ENCODE results near the gene MRPS10.
"Not testable (repeated sequence)": the region's sequence is repeated elsewhere in the genome, so short reads cannot be mapped to it uniquely, and the experiment has no call there.

The MRPS10 gene

DNA sequence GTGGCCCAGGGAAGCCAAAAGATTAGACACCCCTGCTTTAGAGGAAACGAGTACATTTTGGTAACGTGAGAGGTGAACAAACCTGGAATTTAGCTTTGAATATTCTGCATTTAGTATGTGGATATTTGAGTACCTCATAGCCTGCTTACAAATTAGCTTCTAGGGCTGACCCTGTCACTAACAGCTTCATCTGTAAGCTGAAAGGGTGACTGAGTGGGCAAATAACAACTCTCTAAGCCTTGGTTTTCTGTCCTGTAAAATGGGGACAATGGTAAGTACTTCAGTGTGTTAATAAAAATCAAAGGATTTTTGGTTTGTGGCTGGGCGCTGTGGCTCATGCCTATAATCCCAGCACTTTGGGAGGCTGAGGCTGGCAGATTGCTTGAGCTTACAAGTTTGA, 14.5 kb downstream of the MRPS10 start:
- no peak for DNase-seq

DNA sequence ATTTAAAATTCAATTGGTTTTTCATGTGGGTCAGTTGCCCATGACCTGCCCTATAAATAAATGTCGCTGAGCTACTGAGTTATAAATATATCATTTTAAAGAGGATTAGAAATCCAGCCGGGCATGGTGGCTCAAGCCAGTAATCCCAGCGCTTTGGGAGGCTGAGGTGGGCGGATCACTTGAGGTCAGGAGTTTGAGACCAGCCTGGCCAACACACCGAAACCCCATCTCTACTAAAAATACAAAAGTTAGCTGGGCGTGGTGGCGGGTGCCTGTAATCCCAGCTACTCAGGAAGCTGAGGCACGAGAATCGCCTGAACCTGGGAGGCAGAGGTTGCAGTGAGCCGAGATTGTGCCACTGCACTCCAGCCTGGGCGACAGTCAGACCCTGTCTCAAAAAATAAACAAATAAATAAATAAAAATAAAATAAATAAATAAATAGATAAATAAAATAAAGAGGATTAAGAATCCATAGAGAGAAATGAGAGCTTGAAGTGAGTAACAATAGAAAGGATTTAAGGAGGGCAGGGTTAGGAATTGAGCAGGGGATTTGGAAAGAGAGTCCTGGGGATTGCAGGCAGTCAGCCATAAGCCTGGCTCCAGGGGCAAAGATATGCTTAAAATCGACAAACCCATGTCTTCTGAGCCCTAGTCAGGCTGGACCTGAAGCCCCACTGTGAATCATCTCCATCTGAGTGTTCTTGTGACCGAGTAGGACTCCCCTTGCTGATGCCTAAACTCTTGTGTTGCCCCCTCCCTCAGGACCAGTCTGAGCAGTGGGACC, 15.3 kb downstream of the MRPS10 start:
- DNase-seq, result not testable (repeated sequence)

DNA sequence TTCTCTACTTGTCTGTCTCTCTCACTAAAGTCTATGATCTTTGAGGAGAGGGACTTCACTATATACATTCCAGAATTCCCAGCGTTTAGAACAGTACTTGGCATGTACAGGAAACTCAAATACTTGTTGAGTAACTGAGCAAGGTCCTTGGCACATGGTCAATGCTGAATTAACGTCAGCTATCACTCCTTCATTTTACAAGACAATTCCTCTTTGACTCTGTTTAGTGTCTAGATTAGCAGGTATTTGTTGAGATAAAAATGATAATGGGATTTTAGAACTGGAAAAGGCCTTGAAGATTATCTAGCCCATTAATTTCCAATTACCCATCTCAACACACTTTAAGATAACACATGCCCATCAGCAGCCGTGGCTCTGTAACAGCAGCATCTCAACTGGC, 16.3 kb downstream of the MRPS10 start:
- no peak for DNase-seq

DNA sequence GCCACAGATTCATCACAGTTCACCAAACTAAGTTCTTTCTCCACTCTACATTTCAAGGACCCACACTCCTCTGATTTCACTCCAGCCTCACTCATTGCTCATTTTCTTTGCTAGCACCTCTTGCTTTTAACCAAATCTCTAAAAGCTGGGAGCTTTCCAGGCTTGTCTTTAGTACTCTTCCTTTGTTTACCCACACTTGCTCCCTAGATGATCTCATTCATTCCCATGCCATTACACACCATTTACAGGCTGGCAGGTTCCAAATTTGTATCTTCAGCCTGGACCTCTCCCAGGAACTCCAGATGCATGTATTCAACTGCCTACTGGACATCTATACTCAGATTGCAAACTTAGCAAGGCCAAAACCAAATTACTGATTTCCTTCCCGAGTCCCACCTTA, 17.6 kb downstream of the MRPS10 start:
- no peak for DNase-seq

DNA sequence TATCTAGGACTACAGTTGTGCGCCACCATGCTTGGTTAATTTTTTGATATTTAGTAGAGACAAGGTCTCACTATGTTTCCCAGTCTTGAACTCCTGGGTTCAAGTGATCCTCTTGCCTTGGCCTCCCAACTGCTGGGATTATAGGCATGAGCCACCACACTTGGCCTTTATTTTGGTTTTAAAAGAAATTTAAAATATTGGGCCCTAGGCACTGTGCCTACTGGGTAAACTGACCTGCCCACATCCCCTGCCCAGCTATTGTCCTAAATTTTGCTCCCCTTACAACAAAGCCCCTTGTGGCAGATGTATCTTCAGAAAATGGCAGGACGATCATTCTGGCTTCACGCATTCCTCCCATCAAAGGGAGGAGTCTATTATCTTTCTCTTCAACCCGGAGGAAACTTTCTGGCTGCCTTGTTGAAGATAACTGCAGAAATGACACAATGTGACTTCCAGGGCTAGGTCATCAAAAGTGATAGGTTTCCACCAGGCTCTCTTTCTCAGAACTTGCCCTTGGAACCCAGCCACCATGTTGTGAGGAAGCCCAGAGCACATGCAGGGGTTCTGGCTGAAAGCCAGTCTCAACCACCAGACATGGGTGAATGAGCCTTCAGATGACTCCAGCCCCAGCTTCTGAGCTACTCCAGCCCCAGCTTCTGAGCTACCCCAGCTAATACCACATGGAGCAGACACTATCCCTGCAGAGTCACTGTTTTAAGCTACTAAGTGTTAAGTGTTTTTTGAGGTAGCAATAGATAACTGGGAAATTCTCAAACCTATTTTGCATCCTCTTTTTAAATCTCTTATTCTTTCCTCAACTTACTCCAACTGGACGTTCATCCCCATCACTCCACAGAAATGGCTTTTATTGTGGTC, 18.3 kb downstream of the MRPS10 start:
- no peak for DNase-seq

DNA sequence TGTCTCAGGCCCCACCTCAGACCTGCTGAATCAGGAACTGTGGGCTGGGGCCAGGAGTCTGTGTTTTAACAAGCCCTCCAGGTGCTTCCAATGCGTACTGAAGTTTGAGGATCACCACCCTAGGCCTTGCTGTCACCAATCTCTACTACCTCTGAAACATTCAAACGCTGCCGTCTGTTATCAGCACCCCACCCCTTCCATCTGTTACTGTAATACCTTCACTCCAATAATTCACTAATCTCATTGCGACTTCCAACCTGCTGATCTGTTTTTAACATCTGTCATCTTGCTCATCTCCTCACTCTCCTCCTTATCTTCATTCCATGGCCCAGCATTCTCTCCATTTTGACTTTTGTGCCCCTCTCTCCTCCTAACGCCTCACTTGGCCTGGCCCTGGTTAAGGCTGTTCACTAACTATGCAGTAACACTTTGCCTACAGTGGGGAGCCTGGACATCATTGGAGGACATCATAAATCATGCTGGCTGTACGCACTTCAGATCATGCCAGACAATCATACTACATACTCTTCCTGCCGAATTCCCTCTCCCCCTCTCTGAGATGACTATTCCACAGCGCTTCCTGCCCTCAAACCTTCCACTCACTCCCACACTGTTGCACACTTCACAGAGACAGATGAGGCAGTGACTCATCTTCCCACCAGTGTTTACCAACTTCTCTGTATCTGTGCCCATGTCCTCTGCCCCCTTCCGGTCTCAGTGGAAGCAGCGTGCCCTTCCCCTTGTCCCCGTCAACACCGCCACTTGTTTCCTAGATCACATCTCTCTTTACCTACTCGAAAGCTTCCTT, 19.9 kb downstream of the MRPS10 start:
- peak; percentile 36 for DNase-seq

DNA sequence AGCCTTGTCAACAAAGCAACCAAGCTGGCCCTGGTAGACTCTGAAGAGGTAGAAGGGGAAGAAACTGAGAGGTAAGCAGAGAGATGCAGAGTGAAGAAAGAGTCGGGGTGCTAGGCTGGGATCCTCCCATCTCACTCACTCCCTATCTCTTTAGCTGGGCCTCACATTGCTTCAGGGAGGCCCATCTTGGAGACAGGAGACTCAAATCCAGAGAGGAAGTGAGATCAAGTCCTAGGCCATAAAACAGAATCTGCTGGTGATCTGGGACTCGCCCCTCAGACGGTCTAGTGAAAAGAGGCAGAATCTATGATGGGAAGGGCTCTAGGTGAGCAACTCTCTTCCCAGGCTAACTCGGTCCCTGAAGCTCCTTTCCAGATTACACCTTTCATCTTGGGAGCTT, 22.2 kb downstream of the MRPS10 start:
- no peak for DNase-seq

DNA sequence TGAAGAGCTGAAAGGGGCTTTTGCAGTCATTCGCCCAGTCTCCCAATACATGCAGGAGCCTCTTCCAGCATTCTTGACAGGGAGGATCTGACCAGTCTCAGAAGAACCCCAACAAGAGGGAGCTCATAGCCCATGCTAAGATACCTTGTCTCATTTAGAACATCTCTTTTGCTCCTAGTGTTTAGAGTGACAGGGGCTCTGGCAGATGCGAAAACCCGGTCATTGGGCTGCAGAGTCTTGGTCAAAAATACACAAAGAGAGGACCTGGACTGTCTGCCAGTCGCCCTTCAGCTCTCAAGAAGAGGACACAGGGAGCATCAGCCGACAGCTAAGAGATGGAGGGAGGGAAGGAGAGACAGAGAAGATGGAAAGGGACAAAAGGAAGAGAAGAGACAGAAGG, 23.6 kb downstream of the MRPS10 start:
- DNase-seq, result no peak

DNA sequence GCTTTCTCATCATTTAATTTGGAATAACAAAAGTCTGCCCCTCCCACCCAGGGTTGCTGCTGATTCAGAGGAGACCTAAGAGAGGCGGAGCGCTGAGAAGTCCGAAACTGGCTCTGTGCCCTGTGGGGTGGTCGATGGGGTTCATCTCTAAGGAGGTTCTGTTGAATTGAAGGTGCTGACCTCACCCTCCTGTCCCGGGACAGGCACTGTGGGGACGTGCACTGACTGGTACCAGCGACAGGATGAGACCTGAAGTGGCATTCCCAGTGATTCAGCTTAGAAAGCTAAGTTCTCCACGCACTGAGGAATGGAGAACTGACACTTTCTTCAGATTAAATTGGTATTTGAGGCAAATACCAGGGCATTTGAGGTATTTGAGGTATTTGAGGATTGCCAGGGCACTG, 24.2 kb downstream of the MRPS10 start:
- DNase-seq, result no peak

DNA sequence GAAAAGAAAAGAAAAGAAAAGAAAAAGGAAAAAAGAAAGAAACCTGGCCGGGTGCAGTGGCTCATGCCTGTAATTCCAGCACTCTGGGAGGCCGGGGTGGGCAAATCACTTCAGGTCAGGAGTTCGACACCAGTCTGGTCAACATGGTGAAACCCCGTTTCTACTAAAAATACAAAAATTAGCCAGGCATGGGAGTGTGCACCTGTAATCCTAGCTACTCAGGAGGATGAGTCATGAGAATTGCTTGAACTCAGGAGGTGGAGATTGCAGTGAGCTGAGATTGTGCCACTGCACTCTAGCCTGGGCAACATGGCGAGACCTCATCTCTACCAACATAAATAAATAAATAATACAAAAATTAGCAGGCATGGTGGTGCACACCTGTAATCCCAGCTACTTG, 25.3 kb downstream of the MRPS10 start:
- not testable (repeated sequence) for DNase-seq

DNA sequence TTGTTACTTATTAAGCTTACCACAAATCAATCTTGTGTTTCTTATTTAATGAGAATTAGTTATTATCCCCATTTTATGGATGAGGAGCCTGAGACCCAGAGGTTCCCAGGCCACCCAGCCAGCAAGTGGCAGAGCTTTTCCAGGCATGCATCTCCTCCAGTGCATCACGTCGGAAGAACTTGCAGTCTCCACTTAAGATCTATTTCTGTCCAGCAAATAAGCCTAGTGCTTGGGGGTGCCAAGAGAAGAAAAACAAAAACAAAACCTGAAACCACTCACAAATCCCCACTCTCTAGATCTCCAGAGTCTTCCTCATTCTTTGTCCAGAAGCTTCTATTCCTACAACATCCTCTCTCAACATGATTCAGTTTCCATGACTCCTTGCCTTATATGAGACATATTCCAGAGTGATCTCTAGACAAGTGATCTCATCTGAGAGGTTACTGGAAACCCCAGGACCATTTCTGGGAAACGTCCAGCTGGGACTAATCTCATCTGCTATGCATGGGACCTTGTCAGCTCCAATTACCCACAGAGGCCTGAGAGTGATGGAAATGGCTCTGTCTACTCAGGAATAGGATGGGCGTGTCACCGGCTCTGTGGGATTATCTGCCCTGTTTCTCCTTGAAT, 27.0 kb downstream of the MRPS10 start:
- DNase-seq, result no peak

DNA sequence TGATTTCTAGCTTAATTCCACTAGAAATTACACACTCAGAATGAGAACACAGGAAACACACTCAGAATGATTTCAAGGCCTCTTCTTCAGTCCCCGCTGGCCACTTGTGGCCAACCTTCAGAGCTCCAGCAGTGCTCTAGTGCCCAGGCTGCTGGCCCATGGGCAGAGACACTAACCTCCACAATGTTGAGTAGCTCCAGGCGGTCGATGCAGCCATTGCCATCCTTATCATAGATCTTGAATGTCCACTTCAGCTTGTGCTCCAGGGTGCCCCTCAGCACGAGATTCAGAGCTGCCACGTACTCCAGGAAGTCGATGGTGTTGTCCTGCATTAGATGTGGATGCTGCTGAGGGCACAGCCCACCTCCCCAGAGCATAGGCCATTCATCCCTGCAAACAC, 29.3 kb downstream of the MRPS10 start:
- no peak for DNase-seq

DNA sequence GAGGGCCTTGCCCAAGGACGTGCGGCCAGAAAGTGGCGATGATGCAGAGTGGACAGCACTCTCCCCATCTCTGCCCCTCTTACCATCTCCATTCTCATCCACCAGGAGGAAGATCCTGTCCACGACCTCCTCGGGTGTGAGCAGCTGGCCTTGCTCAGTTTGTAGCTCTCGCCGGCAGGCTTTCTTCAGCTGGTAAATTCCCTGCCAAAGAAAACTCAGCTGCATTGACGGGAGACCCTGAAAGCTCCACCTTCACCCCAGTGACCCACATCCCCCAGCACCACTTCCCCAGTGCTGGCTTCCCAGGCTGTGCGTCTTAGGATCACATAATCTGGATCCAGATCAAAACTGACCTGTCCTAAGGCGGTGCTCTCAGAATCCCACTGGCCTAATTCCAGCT, 32.1 kb downstream of the MRPS10 start:
- DNase-seq, result no peak

DNA sequence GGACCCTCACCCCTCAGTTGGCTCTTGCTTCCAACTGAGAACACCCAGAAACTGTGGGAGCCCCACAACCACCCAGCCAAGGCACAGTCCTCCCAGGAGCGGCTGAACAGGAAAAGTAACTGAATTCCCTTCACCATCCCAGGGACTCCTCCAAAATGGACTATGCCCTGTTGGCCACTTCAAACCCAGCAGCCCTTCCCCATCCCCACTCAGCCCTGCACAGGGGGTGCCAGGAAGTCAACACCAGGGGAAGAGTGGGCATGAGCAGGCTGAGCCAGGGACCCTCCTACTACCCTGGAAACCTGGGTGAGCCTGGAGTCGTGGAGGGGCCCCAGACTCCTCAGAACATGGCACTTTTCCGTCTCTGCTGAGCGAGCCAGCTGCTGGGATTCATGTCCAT, 33.2 kb downstream of the MRPS10 start:
- no peak for DNase-seq

DNA sequence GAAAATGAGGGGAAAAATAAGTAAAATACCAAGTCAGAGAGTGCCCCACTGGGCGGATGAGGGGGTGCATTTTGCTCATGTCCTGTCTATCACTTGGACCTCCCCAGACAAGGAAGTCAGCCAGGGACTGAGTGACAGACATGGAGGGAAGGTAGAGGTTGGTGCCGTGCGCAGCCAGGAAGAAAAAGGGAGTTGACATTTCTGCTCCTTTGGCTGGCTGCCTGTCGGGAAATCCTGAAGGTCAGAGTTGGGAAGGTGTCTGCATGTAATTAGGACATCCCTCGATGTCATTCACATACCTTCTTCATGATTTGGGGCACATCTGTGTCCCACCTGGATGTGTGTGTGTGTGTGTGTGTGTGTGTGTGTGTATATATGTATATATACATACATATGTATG, 35.6 kb downstream of the MRPS10 start:
- DNase-seq, result no peak

DNA sequence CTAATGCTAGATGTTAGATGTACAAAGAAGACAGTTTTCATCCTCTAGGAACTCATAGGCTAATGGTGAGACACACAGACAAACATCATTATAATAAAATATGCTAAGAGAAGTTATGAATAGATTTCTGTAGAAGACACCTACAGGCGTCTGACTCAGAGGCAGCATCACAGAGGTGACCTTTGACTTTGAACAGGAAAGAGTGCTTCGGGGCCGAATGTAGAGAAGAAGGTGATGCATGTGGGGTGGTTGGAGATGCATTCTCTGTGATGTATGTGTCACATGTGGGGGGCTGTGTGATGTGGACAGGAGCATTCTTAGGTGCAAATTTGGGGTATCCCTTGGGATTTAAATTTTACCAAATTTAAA, 37.7 kb downstream of the MRPS10 start:
- no peak for DNase-seq

DNA sequence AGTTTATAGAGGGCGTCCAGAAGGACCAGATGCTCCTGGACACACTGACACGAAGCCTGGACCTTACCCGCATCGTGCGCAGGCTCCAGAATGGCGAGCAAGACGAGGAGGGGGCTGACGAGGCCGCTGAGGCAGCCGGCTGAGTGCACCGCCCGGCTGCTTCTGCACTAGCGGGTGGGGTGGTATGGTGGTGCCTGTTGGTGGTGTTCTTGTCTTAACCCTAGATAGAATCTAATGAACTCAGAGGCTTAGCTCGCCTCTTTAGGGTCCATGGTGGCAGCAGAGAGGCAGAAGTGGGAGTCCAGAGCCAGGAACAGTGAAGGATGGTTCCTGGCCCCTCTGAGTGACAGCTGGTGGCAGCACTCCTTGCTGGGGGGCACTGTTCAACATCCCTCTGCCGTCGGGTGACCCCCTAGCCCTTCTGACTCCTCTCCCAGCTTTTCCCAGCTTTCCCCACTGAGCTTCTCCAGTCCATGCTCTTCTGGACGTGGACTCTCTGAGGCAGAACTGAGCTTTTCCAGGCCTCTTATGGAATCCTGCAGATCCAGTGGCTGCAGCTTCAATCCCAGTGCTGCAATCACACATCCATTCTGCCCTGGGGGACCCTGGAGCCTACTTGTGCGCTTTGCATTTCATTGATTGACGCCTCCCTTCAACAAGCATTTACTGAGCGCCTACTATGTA, 38.3 kb downstream of the MRPS10 start:
- DNase-seq, result no peak

DNA sequence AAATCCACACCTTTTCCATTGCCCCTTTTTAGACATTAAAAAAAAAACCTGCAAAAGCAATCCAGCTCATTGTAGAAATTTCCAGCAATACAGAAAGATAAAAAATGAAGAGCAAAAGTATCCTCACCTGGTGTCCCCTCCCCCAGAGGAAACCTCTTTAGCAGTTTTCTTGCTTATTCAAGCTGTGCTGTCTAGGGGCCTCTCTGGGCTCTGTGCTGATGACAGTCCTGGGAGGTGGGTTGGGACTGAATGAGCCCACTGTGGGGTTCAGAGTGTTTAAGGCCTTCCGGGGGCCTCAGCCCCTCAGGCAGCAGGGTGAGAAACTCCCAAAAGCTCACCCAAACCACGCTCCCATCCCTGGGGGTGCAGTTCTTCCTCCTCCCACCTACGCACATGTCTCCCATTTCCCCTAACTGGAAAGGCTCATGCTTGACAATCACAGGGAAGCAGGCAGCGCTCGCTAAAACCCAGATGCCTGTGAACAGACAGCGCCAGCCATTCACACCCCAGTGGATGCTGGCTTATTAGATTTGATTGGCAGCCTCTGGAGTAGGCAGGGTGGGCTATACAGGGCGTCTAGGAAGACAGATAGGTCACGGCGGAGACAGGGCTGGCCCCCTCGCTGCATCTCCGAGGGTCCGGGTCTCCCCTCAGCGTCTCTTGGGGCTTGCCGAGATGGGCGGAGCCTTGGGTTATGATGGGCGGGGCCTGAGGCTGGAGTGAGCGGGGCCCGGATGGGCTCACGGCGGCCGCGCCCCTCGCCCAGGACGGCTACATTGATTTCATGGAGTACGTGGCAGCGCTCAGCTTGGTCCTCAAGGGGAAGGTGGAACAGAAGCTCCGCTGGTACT, 39.9 kb downstream of the MRPS10 start:
- DNase-seq, result no peak

DNA sequence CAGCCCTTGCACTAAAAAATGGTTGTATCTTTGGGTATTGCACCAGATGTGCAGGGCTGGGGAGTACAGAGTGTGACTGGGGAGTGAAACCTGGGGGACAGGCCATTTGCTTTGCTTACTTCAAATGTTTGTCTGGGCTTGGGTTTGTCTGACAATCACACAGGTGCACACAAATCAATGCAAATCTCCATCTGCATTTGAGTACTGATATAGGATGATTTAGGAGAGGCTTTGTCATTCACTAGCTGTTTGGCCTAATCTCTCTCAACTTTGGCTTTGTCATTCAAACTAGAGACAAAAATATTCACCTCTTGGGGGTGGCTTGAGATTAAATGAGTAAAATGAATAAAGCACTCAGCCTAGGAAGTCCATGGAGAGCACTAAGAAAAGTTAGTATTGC, 40.7 kb downstream of the MRPS10 start:
- DNase-seq, result no peak

DNA sequence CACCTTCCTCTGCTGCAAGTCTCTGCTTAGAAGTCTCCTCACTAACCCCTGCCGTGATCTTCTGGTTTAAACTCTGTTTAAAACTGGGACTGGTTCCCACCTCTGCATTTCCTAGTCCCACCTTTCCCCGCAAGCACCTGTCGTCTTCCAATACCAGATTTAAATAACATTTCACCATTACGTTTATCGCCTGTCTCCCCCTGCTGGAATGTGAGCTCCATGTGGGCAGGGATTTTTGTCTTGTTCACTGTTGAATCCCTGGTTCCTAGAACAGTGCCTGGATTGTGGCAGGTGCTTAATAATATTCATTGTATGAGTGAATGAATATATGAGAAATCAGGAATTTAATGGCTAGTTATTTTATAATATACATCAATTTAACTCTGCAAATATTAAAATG, 41.8 kb downstream of the MRPS10 start:
- DNase-seq, result no peak

DNA sequence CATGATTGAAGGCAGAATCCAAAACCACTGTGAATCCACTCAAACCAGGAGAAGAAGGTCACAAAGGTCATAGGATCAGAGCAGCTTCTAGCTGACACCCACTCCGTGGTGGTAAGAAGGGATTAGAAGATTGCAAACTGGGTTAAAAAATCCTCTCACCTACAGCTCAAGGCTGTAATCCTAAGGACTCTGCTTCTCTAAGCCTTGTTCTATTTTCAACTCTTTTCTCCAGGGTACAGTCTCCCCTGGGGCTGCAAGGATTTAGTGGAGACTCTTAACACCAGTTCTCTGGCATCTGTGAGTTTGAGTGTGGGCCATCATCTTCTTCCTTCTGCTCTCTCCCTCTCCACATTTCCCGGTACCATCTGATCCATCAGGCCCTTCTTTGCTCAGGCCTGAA, 44.6 kb downstream of the MRPS10 start, which contains the start of gene GUCA1A:
Gene GUCA1A (plus strand): TSS at position 264 of the 400 bp plus-strand sequence. CDS start 250 bp downstream, outside the sequence.
- DNase-seq, result no peak

All from NCI-H2171 (cell line).